Measurements from ENCODE around the gene MMEL1. TPM values are rescaled to one million over a fixed set of nuclear protein-coding genes. Genes with fewer than 3 reads are reported as not detected.

Gene MMEL1
- total and polyA plus RNA-seq, 4 experiments from 2014 or later, result 0.67 to 8.1 (median 3.2) TPM

GRCh38 chr1:2590233-2591141 lies 42.3 kb downstream of the MMEL1 start:
- no peaks in the 10 kb centered on the region for H3K27me3 ChIP-seq (ENCODE audit: insufficient read depth, low read length)
- POLR2A ChIA-PET (ENCODE audit: partially characterized antibody), result interaction anchor here (1.2 kb wide), 1 partner anchor 35 kb away, joined by 3 read pairs; the partner anchor contains the start of gene TNFRSF14
- DNase-seq, result no peak
- no peaks in the 10 kb centered on the region for H3K27me3 Mint-ChIP-seq
- H3K9me3 Mint-ChIP-seq, result no peaks in the 10 kb centered on the region
- intact Hi-C loops (cut with micrococcal nuclease), result no loop called here
- peaks cover 0 to 23% (median 13%) of the 10 kb centered on the region in 4 donors for H3K4me1 Mint-ChIP-seq
- H3K4me3 ChIP-seq (ENCODE audit: low read length in 2 of 2), result no peak overlapping the region
- H3K36me3 Mint-ChIP-seq, result peaks cover 0 to 7% of the 10 kb centered on the region in 2 donors
- peak overlapping the region in 1 of 7 donors; percentile 47 for H3K27ac Mint-ChIP-seq
- H3K36me3 ChIP-seq (ENCODE audit: insufficient read depth, low read length), result no peaks in the 10 kb centered on the region
- CTCF ChIA-PET (ENCODE audit: partially characterized antibody), result interaction anchor here (0.6 kb wide), 1 partner anchor 1404 kb away, joined by 3 read pairs; no protein-coding TSS in a partner anchor
- H3K4me1 ChIP-seq (ENCODE audit: insufficient read depth, low read length), result peaks cover 11% of the 10 kb centered on the region
- H3K4me3 Mint-ChIP-seq, result no peak overlapping the region
- no peaks in the 10 kb centered on the region for H3K9me3 ChIP-seq (ENCODE audit: control insufficient read depth in 1 of 2, low read length in 2 of 2)
- no peak overlapping the region for H3K27ac ChIP-seq (ENCODE audit: low read depth, low read length)

GRCh38 chr1:2589431-2590232 lies 43.2 kb downstream of the MMEL1 start:
- H3K27ac ChIP-seq (ENCODE audit: low read depth, low read length), result no peak overlapping the region
- peak in 1 of 5 donors; percentile 25 for DNase-seq
- Mint-ChIP-seq H3K27me3 (no peaks in the 10 kb centered on the region), H3K4me3 (peak overlapping the region in 1 of 8 donors; percentile 20), H3K9me3 (no peaks in the 10 kb centered on the region), H3K27ac (peak overlapping the region in 2 of 7 donors; percentile 13 to 56), H3K36me3 (peaks cover 0 to 8% of the 10 kb centered on the region in 2 donors), H3K4me1 (peaks cover 3 to 32% (median 20%) of the 10 kb centered on the region in 4 donors)
- H3K36me3 ChIP-seq (ENCODE audit: insufficient read depth, low read length), result no peaks in the 10 kb centered on the region
- no peak overlapping the region for H3K4me3 ChIP-seq (ENCODE audit: low read length in 2 of 2)
- H3K9me3 ChIP-seq (ENCODE audit: control insufficient read depth in 1 of 2, low read length in 2 of 2), result no peaks in the 10 kb centered on the region
- ChIA-PET CTCF (ENCODE audit: partially characterized antibody) (no interaction called here), POLR2A (ENCODE audit: partially characterized antibody) (interaction anchor here (1.2 kb wide), 1 partner anchor 34 kb away, joined by 3 read pairs; the partner anchor contains the start of gene TNFRSF14)
- intact Hi-C loops (cut with micrococcal nuclease), result no loop called here
- H3K4me1 ChIP-seq (ENCODE audit: insufficient read depth, low read length), result peaks cover 20% of the 10 kb centered on the region
- H3K27me3 ChIP-seq (ENCODE audit: insufficient read depth, low read length), result no peaks in the 10 kb centered on the region

GRCh38 chr1:2588661-2589430 lies 44.0 kb downstream of the MMEL1 start:
- Histone ChIP-seq H3K4me1 (ENCODE audit: insufficient read depth, low read length) (peaks cover 27% of the 10 kb centered on the region), H3K4me3 (ENCODE audit: low read length in 2 of 2) (no peak overlapping the region), H3K27me3 (ENCODE audit: insufficient read depth, low read length) (no peaks in the 10 kb centered on the region), H3K9me3 (ENCODE audit: control insufficient read depth in 1 of 2, low read length in 2 of 2) (no peaks in the 10 kb centered on the region), H3K27ac (ENCODE audit: low read depth, low read length) (no peak overlapping the region), H3K36me3 (ENCODE audit: insufficient read depth, low read length) (no peaks in the 10 kb centered on the region)
- no peaks in the 10 kb centered on the region for H3K9me3 Mint-ChIP-seq
- peaks cover 11 to 40% (median 27%) of the 10 kb centered on the region in 4 donors for H3K4me1 Mint-ChIP-seq
- peak overlapping the region in 2 of 7 donors; percentile 53 to 58 for H3K27ac Mint-ChIP-seq
- H3K4me3 Mint-ChIP-seq, result peak overlapping the region in 4 of 8 donors; percentile 40 to 47 (median 44)
- DNase-seq, result peak in 1 of 5 donors; percentile 19
- intact Hi-C loops (cut with micrococcal nuclease), result no loop called here
- POLR2A ChIA-PET (ENCODE audit: partially characterized antibody), result no interaction called here
- peaks cover 0 to 8% of the 10 kb centered on the region in 2 donors for H3K36me3 Mint-ChIP-seq
- CTCF ChIA-PET (ENCODE audit: partially characterized antibody), result interaction anchor here (1.8 to 2.1 kb wide), 2 partner anchors 33 to 41 kb away, joined by 6 to 7 read pairs; partner anchors contain the start of gene TNFRSF14
- H3K27me3 Mint-ChIP-seq, result no peaks in the 10 kb centered on the region

GRCh38 chr1:2587860-2588571 lies 44.8 kb downstream of the MMEL1 start:
- no peaks in the 10 kb centered on the region for H3K9me3 Mint-ChIP-seq
- H3K27ac Mint-ChIP-seq, result peak overlapping the region in 3 of 7 donors; percentile 65 to 95 (median 66)
- intact Hi-C loops (cut with micrococcal nuclease), result loop anchor here (2.0 kb wide), 1 partner anchor 393 kb away; the partner anchor contains the start of gene FAAP20
- Histone ChIP-seq H3K36me3 (ENCODE audit: insufficient read depth, low read length) (no peaks in the 10 kb centered on the region), H3K4me3 (ENCODE audit: low read length in 2 of 2) (peak overlapping the region in 1 of 2 donors; percentile 72), H3K27ac (ENCODE audit: low read depth, low read length) (peak overlapping the region; percentile 90), H3K4me1 (ENCODE audit: insufficient read depth, low read length) (peaks cover 36% of the 10 kb centered on the region), H3K27me3 (ENCODE audit: insufficient read depth, low read length) (no peaks in the 10 kb centered on the region), H3K9me3 (ENCODE audit: control insufficient read depth in 1 of 2, low read length in 2 of 2) (no peaks in the 10 kb centered on the region)
- POLR2A ChIA-PET (ENCODE audit: partially characterized antibody), result interaction anchor here (1.2 to 7.1 kb wide), 8 partner anchors 31 to 196 kb away, joined by 4 to 189 read pairs (median 33); partner anchors contain the start of genes MORN1, PANK4, PEX10 and RER1
- peaks cover 0 to 8% of the 10 kb centered on the region in 2 donors for H3K36me3 Mint-ChIP-seq
- peak in 1 of 5 donors; percentile 38 for DNase-seq
- peak overlapping the region; percentile 33 to 95 (median 75) for H3K4me3 Mint-ChIP-seq
- H3K27me3 Mint-ChIP-seq, result no peaks in the 10 kb centered on the region
- CTCF ChIA-PET (ENCODE audit: partially characterized antibody), result interaction anchor here (0.9 to 2.1 kb wide), 4 partner anchors 27 to 172 kb away, joined by 4 to 7 read pairs (median 5); partner anchors contain the start of gene TNFRSF14
- H3K4me1 Mint-ChIP-seq, result peaks cover 15 to 48% (median 34%) of the 10 kb centered on the region in 4 donors

- Histone ChIP-seq H3K27ac (ENCODE audit: low read depth, low read length) (peak overlapping the region; percentile 90), H3K4me1 (ENCODE audit: insufficient read depth, low read length) (peaks cover 36% of the 10 kb centered on the region), H3K4me3 (ENCODE audit: low read length in 2 of 2) (peak overlapping the region in 1 of 2 donors; percentile 72), H3K9me3 (ENCODE audit: control insufficient read depth in 1 of 2, low read length in 2 of 2) (no peaks in the 10 kb centered on the region), H3K36me3 (ENCODE audit: insufficient read depth, low read length) (no peaks in the 10 kb centered on the region), H3K27me3 (ENCODE audit: insufficient read depth, low read length) (no peaks in the 10 kb centered on the region)
- no peak for DNase-seq
- ChIA-PET CTCF (ENCODE audit: partially characterized antibody) (interaction anchor here (0.8 to 2.1 kb wide), 5 partner anchors 26 to 171 kb away, joined by 3 to 7 read pairs (median 4); partner anchors contain the start of gene TNFRSF14), POLR2A (ENCODE audit: partially characterized antibody) (interaction anchor here (1.2 to 7.1 kb wide), 9 partner anchors 9 to 195 kb away, joined by 4 to 189 read pairs (median 33); partner anchors contain the start of genes MORN1, PANK4, PEX10 and RER1)
- peak overlapping the region in 4 of 7 donors; percentile 27 to 95 (median 63) for H3K27ac Mint-ChIP-seq
- H3K9me3 Mint-ChIP-seq, result no peaks in the 10 kb centered on the region
- H3K4me1 Mint-ChIP-seq, result peaks cover 17 to 48% (median 32%) of the 10 kb centered on the region in 4 donors
- H3K27me3 Mint-ChIP-seq, result no peaks in the 10 kb centered on the region
- intact Hi-C loops (cut with micrococcal nuclease), result loop anchor here (2.0 kb wide), 1 partner anchor 392 kb away; the partner anchor contains the start of gene FAAP20
- peak overlapping the region; percentile 74 to 95 (median 78) for H3K4me3 Mint-ChIP-seq
- H3K36me3 Mint-ChIP-seq, result peaks cover 0 to 9% of the 10 kb centered on the region in 2 donors
Measured at GRCh38 chr1:2587071-2587859, 45.6 kb downstream of the MMEL1 start.
